Stimulated activated CD4-positive, alpha-beta T cell treated with anti-CD3 and anti-CD28 coated beads, Interleukin-15, amount 100 ng/mL, for 1 hour (primary cell): ENCODE data around the gene MPPED2.

Experiments
- DNase-seq, 2 donors: peaks; one replicate each; pipeline ENCODE4 v3.0.0-alpha.2; 2020; ENCODE audit warnings: low read depth in 1 of 2, low spot score in 1 of 2

The MPPED2 gene

DNA sequence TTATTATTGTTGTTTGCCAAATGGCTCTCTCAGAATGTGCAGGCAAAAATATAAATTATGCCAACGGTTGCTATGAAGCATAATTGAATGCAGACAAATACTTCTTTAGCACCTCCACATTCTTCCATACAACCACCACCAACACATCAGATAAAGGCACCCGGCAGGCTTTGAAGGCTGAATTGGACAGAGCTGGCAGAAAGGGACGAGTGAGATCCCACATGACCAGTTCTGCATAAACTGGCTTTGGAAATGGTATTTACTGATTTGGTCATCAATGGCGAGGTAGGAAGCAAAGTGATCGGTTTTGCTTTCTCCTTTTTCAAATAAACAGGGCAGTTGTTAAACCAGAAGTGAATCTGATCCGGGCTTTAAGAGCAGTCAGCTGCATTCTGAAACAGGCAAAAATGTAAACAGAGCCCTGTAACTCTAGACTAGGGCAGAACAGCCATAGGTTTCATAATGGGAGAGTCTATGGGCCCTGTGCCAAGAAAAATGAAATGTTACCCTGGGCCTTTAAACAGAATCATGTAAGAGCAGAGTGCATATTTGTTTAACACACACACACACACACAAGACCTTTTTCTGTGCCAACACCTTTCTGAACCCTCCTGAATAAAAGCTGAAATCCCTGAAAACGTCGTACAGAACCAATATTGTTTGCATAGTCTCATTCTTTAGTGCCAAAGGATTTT, 97.7 kb downstream of the MPPED2 start:
- DNase-seq, result no peak

DNA sequence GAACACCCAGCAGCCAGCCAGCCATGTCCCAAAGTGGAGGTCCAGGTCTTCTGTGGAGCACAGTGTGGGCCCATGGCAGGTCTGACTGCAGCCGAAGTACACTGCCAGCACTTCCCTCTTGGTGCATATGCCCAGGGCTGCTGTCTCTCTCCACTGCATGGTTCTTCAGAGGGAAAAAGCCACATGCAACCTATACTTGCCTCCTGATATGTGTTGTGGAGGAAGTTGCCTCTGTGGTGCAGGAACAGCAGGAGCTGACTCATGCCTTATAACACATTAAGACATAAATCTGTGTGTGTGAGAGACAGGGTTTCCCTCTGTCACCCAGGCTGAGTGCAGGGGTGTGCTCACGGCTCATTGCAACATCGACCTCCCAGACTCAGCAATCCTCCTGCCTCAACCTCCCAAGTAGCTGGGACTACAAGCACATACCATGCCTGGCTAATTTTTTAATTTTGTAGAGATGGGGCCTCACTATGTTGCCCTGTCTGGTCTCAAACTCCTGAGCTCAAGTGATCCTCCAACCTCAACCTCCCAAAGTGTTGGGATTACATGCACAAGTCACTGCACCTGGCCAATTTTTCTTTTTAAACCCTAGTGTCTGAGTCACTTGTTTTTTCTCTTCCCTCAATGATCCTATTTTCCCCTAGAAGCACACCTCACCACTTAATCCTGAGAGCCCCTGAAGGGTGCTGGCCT, 98.8 kb downstream of the MPPED2 start:
- DNase-seq, result no peak

DNA sequence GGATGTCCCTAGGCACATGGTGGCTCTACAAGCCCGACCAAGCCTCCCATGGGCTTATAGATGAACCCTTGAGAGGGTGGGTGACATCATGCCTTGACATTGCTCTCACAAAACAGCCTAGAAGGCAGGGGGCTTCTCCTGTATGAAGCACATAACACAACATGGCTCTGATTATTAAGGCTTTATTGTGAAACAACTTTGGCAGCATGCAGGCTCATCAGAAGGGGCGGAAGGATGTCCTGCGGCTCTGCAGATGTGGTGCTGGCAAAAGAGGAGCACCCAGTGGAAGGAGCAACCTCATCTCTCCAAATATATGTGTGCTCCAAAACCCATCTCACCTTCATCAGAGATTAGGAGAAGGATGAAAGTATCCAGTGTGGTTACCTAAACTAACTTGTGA, 100.4 kb downstream of the MPPED2 start:
- no peak for DNase-seq

DNA sequence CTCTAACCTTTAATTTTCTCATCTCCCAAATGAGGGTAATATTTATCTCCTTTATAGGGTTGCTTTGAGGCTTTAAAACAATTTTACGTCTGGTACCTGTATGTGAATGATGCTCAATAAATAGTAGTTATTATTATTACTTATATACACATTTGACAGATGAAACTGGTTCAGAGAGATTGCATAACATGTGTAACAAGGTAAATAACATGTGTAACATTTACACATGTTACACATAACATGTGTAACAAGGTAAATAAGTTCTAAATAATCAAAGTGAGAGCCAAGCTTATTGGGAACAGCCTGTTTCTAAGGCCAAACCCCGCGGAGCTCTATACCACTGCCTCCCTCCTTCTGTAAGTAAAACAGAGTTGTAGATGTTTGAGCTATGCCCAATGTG, 100.9 kb downstream of the MPPED2 start:
- DNase-seq, result no peak

DNA sequence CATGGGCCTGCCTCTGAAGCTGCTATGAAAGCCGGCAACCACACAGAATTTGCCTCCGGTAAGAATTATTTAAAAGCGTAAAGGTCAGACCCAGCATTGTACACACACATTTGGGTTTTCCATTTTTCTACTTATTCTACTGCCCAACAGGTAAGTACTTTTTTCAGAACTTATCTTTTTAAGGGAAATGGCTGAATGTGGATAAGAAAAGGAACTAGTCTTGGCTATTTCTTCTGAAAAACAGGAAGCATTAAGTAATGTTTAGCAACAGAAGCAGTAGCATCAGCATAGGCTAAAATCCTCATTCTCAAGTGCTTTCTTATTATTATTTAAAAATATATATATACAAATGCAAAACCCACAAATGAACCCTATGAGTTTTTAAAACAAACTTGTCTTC, 103.1 kb downstream of the MPPED2 start:
- DNase-seq, result no peak

DNA sequence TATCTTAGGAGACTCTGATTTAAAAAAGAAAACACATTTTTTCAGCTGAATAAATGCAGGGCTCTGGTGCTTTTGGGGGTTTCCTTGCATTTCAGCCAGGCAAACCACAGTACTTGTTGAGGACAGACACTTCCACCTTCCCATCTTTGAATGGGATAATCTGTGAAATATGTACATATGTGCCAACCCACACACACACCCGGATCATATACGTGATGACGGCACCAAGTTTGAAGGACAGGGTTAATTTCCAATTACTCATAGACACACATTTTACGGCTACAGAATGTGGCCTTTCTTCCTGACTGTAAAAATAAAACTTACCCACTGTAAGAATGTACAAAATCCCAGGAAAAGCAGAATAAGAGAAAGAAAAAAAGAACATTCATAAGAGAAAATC, 104.4 kb downstream of the MPPED2 start:
- DNase-seq, result no peak

DNA sequence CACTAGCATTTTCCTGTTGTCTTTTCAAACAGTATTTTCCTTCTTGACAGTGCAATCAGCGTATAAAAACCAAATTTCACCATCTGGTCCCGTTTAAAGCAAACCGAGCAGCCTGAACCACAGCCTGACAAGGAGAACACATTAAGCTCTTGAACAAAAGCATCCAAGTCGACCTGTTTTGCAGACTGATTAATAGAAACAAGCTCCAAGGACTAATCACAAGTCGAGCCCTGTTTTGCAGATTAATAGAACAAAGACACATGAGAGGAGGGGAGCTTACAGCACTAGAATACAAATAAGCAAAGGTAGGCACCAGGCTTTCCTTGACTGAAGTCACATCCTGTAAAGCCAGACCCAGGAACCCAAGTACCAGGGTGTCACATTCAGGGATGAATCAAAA, 104.8 kb downstream of the MPPED2 start:
- no peak for DNase-seq

DNA sequence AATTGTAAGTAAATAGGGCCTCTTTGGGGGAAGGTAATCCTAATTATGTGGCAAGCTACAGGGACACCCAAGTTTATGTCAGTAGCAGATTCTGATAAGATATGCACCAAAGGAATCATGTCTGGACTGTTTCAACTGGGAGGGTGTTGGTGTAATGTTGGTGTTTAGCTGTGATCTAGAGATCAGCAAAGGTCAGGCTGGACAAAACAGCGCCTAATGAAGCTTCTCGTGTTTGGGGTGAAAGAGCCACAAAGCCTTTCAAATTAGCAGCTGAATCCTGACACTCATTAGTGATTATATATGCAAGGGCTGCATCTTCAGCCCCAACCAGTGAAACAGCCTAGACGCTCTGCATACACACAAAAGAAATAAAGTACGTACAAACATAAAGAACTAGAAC, 106.3 kb downstream of the MPPED2 start:
- DNase-seq, result no peak

DNA sequence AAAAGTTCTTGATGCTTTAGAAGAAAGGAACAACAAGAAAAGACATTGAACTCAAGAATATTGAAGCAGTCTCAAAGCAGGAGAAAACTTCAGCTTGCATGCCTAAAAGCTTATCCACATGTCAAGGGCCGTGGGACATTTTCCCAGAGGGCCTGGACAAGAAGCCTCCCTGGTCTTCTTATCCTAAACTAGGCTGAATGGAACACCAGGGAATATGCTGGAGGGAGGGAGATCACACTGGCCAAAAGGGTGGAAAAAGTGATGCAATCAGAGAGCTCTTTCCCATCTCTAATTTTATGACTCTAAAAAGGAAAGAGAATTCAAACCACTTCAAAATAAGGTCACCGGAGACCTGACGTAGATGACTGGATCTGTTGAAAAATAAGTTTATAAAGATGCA, 107.2 kb downstream of the MPPED2 start:
- DNase-seq, result no peak

DNA sequence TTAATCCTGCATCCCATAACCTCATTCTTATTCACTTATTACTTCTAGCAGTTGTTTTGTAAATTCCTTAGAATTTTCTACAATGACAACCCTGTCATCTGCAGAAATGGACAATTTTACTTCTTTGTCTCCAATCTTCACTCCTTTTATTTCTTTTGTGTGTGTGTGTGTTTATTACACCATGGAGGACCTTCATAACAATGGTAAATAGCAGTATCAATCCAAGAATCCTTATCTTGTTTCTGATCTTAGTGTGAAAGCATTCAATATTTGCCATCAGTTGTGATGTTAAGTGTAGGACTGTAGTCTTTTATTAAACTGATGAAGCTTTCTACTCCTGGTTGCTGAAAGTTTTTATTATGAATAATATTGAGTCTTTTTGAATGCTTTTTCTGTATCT, 109.1 kb downstream of the MPPED2 start:
- no peak for DNase-seq

DNA sequence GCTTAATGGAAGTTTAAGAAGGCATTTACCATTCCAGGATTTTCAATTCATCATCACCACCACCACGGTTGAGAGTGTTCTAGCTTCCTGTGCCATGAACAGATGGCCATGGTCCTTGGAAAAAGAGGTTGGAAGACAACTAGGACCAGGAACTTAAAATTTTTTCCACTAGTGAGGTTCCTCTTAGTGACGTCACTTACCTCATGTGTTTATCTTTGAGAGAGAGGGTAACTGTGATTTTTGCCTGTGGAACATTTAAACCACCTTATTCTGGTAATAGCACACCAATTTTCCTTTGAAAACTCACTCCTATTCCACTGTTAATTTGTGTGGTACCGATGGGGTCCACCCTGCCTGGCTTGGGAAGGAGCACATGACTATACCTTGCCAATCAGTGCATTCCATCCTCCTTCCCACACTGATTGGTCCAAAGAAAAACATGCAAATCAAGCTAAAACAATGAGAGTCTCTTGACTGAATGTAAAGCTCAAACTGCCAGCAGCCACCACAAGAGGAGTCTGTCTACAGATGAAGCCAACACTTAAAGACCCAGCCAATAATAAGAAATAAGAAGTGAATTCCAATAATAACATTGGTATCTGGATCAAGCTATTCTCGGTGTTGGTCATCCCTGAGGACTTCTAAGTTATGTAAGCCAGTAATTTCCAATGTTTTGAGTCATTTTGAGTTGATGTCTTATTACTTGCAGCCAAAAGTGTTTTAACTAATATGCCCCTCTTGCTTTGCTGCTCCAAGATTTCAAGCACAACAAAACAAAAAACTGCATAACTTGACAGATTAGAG, 111.8 kb downstream of the MPPED2 start:
- DNase-seq, result no peak

DNA sequence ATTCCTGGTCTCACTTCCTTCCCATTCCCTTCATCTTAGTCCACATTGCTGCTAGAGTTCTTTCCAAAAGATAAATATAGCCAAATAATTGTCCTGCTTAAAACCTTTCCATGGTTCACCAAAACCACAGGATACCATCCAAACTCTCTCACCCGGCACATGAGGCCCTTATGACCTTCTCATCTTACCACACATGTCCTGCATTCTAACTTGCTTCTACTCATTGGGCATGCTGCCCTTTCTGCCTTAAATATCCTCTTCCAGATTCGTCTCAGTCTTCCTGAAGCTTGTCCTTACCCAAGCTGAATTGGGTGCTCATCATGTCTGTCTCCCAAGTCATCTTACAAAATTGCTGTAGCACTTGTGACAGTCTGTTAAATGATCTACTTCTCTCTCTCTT, 114.9 kb downstream of the MPPED2 start:
- no peak for DNase-seq

DNA sequence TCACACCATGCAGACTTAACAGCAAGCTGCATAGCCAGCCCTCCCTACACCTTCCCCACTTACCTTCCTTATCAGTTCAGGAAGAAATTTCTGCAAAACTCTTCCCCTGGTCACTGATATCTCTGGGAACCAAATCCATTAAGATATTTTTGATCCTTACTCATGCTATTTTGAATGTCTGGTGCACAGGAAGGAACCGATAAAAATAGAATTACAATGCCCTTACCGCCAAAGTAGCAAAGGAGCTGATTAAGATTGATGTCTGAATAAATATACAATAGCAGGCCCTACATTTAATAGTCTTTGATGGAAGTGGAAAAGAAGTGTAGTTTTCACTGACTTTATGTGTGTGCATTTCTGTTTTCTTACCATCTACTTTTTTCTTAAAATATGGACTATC, 117.3 kb downstream of the MPPED2 start:
- DNase-seq, result no peak

DNA sequence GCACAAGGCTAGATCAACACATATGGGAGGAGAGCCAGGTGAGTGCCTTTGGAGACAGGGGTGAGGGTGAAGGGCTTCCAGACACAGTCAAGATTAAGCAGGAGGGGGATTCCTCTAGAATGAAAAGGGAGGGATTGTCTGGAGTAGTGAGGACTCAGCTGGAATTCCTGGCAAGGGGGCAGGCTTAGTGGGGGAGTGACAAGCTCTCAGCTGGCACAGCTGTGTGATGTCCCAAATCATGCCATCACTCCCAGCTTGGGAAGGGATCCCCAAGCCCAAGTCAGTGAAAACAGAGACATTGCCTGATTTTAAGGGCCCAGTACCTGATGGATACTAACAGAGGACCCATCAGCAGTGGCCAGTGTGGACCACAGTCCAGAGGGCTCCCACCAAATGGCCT, 119.0 kb downstream of the MPPED2 start:
- DNase-seq, result no peak

DNA sequence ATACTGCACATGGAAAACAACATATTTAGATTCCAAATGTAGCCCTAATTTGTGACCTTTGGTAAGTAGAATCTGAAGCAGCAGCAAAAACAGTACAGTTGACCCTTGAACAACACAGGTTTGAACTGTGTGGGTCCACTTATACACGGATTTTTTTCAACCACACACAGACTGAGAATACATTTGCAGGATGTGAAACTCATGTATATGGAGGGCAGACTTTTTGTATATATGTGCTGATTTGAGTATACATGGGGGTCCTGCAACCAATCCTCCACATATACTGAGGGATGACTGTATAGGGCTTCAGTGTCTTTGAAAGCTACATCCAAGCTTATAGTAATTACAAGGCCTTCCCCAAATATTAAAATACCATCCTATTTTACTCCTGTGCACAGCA, 120.5 kb downstream of the MPPED2 start:
- DNase-seq, result no peak

DNA sequence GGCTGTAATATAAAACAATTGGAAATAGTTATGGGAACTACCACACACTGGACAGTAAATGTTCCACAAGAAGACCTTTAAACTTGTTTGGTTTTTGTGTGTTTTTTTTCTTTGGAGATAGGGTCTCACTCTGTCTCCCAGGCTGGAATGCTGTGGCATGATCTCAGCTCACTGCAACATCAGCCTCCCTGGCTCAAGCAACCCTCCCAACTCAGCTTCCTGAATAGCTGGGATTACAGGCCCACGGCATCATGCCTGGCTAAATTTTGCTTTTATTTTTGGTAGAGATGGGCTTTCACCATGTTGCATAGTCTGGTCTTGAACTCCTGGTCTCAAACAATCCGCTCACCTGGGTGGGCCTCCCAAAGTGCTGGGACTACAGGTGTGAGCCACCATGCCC, 121.0 kb downstream of the MPPED2 start:
- DNase-seq, result no peak

DNA sequence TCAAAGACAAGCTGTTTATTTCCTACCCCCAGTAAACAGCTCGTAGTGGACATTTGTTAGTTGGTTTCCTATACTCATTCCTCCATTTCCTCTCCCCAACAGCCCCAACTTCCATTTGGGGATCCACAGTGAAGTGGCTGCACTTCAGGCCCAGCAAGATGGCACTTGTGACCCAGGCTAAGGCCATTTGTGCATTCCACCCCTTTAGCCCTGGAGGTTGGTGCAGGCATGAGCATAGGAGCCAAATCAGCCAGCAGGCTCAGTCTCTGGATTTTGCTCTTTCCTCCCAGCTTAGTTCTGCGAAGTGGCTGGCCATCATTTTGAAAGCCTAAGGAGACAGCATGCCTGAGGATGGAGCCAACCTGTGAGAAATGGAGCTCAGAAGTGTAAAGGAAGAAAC, 122.9 kb downstream of the MPPED2 start:
- DNase-seq, result no peak

DNA sequence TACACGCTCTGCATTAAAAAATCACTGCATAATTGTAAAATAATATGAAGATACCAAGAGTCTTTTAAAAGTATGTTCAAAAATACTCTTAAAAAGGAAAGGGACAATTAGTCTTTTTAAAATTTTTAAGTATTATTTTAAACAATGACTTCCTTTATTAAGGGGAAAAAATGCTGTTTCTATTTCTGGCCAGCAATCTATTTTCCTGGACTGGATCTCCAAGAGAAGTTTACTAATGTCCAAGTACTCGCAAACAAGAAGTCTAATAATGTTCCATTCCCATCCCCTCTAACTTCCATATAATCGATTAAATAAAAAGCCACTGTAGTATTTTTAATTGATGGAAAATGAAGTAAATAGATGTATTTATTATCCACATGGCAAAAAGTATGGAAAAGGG, 123.7 kb downstream of the MPPED2 start:
- no peak for DNase-seq

DNA sequence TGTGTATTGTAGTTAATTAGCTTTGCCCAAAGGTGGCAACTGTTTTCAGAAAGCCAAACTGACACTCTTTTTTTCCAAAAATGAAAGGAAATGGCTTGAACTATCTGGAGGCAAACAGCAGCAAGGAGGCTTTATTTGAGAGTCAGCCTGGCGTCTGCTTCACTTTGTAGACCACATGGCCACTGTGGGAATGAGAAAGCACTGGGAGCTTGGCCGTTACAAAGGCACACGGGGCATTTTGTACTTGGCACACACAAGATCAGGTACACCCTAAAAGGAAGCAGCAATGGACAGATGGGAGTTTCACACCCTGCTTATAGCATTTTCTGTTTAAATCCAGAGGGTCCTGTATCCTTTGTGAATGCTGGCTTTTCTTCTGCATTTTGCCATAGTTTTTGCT, 126.3 kb downstream of the MPPED2 start:
- no peak for DNase-seq

DNA sequence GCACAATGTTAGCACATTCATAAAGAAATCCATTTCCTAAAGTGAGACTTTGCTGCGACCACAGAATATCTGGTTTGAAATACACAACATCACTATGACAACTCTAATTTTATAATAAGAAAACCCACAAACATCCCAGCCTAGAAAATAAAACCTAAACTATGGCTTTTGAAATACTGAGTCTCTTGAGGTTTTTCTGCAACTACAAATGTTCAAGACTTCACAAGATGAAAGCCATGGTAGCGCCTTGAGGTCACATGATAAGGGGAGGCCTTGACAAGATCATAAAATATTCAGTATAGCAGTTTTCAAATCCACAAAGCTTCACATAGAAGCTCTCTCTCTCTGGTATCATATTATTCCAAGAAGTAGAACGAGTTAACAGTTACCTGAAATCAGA, 126.8 kb downstream of the MPPED2 start:
- no peak for DNase-seq

DNA sequence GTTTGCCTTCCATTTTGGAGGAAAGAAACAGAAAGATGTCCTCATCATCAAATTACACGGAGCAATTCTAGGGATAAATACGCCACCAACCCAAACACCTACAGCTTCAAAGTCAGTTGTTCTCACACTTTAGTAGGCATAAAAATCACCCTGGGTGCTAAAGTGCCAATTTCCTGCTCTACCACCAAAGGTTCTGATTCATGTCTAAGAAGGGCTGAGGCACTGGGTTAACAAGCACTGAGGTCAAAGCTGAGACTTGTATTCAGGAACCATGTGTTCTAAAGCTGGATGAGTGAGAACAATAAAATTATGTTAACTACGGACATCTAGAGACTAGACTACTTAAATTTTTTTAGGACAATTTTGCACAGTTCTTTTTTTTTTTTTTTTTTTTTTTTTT, 127.6 kb downstream of the MPPED2 start:
- no peak for DNase-seq

DNA sequence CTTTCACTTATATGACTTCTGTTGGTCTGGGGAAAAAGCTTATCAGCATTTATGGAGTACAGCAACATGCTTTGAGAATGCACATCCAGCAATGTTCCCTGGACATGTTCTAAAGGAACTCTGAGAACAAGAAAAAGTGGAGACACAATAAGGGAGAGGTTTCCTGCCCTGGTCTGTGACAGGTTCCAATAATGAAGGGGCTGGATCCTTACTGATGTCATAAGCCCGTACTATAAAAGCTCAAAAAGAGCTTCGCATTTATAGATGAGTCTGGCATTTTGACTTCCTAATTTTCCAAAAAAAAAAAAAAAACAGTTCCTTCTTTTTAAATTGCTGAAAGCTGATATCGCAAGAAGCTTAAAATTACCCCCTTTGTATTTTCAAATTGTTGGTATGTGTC, 129.1 kb downstream of the MPPED2 start:
- no peak for DNase-seq
